KG1 (cell line): ENCODE measurements around the gene SRSF2.
"Not testable (repeated sequence)": the region's sequence is repeated elsewhere in the genome, so short reads cannot be mapped to it uniquely, and the experiment has no call there.

Source experiments
- DNase-seq: peaks from one replicate; lab custom pipeline; 2025; lab: John Stamatoyannopoulos, UW

SRSF2 gene

DNA sequence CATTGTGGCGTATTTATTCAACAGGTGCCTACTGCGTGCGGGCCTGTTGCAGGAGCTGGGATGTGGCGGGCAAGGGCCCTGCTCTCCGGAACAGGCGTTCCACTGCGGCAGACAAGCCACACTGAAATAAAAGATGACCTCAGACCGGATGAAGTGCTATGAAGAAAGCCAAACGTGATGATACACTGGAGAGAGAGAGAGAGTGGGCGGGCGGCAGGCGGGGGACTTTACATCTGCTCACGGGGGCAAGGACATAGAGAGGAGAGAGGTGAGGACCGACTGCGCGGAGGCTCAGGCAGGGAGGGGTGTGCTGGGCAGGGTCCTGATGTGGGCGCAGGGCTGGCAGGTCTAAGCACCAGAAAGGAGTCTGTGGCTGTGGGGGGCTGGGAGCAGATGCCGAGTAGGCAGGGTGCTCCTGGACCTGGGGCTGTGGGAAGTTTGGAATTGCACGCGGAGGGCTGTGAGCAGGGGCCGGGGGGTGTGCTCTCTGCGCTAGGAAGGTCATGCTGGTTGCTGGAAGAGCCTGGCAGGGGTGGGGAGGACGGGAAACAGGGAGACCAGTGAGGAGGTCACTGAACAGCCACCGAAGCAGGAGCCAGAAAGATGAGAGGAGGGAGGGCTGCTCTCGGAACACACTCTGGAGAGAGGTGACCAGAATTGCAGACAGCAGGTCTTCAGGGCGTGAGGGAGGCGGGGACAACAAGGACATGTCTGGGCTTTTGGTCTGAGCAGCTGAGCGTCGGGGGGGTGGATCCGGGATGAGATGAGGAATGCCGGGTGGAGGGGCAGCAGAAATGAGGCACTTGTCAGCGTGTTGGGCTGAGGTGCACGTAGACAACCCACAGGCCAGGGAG is 36.3 kb downstream of the SRSF2 start:
- DNase-seq, result no peak

DNA sequence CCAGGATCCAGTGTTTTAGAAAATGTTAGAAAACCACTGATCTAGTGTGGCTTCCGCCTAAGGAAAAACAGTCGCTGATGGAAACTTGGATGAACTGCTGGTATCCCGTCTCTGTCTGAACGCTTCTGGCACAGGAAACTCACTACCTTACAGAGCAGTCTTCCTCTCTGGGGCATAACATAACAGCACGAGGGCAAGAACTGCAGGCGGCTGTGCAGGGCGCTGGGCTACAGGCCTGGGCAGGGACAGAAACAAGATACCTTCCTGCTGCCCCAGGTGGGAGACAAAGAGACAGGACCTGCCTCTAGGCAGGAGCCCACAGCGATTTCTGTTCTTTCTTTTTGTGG is 36.9 kb downstream of the SRSF2 start:
- no peak for DNase-seq

DNA sequence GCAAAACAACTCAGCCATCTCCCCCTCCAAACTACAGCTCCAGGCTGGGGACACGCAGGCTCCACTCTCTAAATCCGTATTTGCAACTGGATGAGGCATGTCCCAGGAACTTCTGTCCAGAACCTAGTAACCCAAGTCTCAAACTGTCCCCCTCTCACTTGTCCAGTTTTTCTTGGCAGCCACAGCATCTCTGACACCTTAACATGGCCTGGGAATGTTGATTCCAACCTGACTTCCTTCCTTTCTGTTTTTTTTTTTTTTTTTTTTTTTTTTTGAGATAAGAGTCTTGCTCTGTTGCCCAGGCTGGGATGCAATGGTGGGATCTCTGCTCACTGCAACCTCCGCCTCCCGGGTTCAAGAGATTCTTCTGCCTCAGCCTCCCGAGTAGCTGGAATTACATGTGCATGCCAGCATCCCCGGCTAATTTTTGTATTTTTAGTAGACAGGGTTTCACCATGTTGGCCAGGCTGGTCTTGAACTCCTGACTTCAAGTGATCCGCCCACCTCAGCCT is 38.6 kb downstream of the SRSF2 start:
- not testable (repeated sequence) for DNase-seq

DNA sequence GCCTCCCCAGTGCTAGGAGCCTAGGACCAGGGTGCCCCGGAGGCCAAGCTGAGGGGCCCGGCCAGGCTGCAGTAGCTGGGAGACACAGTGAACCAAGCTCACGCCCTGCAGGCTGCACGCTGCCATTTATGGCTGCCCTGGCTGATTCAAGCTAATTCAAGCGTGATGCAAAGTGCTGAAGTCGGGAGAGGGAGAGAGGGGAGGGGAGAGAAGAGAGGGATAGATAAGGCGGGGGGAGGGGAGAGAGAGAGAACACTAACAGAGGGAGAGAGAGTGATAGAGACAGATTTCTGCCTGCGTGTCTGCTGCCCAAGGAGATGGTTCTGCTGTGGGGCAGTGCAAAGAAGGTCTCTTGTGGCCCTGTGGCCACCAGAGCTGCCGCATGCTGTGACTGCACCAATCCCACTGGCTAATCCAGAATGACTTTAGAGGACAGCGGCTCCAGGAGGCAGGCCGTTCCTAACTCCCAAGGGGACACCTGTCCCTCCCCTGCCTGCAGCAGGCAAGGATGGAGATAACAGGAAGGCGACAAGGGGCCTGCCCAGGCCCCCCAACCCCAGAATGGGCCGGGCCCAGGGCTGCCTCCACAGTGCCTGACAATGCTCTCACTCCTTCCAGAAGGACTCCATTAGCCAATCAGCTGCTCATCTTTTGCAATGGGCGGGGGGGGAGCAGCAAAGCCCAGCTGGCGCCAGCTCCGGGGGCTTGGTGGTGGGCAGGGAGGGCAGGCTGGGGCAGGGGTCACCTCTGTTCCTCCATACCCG is 39.2 kb downstream of the SRSF2 start:
- no peak for DNase-seq

DNA sequence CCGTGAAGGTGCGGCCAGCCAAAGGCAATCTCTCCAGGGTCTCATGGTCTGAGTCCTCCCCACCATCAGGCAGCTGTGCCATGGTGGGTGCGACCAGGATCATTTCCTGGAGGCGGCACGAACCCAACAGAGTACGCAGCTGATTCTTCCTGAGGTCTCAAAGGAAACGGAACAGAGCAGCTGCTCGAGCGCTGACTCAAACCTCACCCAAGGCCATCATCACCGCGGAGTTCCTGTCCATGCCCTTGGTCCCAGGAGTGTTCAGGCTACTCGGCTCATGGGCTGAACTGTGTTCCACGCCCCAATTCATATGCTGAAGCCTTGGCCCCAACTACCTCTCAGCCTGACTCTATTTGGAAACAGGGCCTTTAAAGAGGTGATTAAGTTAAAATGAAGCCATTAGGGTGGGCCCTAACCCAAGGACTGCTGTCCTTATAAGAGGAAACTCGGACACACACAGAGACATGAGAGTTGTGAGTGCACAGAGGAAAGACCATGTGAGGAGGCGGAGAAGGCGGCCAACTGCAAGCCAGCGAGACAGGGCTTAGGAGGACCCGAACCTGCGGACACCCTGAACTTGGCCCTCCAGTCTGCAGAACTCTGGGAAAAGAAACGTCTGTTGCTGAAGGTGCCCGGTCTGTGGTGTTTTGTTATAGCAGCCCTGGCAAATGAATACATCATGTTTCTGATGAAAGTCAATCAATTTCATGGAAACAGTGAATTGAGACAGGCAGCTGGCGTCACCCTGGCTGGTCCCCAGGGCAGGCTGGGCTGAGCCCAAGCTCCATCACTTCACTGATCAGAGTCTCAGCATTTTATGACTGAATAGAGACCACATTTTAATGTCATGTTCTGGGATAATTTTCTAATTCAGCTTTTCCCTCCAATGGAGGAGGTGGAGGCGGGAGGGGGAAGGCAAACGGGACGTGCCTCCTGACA is 40.1 kb downstream of the SRSF2 start:
- DNase-seq, result no peak

DNA sequence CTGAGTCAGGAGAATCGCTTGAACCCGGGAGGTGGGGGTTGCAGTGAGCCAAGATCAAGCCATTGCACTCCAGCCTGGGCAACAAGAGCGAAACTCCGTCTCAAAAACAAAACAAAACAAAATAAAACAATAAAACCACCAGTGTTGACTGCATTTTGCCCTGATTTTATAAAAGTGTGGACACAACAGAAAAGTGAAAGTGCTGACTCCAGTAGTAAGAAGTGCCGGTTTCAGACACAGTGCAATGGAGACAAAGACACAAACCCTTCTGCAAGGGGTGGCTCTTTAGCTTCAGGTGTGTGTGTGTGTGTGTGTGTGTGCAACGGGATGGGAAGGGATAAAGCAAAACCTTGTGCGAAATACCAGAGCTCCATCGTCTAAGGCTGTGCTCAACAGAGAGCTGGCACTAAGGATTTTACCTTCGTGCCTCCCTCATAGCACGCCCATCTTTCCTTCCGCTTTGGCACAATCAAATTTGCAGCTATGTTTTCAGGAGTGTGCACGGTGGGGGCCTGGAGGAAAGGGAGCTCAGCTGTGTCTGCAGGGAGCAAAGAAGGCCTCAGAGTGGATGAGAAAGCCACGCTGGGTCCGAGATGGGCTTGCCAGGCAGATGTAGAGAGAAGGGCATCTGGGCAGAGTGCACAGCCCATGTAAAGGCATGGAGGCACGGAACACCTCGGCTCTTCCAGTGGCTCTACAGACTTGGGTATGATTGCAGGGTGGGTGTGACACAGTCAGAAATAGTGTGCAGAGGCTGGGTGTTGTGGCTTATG is 41.9 kb downstream of the SRSF2 start:
- DNase-seq, result no peak

DNA sequence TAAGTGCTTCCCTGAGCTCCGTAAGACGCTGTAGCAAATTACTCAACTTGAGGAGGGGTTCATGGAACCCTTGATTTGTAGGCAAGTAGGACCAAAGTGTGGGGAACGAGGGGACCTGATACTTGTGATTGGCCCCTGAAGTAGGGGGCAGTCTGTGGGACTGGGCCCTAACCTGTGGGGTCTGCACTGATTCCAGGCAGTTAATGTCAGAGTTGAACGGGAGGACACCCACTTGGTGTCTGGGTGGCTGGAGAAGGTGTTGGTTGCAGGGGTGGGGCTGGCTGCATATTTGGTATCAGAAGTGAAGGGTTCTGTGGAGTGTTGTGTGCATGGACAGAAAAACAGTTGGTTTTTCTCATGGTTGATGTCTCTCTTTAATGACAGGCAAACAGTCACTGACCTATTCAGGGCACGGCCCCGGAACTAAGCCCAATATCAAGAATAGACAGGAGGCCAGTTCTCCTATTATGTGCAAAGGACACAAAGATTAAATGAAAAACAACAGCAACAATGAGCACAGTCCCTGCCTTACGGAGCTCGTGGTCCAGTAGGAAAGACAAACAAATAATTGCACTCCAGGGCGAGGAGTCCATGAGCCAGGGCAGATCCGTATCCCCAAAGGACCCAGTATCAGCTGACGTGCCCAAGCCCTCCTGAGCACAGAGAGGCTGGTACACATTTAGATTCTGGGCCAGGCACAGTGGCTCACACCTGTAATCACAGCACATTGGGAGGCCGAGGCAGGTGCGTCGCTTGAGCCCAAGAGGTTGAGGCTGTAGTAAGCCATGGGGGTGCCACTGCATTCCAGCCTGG is 45.5 kb downstream of the SRSF2 start:
- no peak for DNase-seq

DNA sequence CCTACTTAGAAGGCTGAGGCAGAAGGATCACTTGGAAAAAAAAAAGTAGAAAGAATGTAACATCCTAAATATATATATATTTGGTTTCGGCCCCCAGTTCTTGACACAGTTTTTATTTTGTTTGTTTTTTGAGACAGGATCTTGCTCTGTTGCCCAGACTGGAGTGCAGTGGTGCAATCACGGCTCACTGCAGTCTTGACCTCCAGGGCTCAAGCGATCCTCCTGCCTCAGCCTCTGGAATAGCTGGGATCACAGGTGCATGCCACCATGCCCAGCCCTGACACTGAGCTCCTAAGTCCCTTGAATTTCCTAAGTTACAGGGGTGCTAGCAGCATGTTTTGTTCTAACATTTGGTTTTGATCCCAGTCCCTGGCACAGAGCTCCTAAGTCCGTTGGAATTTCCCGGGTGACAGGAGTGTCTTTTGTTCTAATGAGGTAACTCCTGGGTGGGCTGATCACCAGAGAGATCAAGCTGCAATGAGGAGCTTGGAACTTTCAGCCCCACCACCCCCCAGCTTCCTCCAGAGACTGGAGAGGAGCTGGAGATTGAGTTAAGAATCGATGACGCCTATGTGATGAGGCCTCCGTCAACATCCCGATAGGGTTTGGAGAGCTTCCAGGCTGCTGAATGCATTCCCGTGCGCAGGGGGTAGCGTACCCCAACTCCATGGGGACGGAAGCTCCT is 46.4 kb downstream of the SRSF2 start:
- DNase-seq, result no peak

DNA sequence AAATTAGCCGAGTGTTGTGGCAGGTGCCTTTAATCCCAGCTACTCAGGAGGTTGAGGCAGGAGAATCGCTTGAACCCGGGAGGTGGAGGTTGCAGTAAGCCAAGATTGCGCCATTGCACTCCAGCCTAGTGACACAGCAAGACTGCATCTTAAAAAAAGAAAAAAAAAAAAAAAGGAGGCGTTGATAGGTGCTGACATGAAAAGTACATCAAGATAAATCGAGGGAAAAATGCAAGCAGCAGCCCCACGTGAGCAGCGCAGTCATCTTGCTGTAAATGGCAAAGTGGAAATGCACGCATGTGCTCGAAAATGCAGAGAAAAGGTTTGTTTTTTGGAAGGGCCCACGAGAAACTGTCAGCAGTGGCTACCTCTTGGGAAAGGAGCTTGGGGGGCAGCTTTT is 47.3 kb downstream of the SRSF2 start:
- no peak for DNase-seq

DNA sequence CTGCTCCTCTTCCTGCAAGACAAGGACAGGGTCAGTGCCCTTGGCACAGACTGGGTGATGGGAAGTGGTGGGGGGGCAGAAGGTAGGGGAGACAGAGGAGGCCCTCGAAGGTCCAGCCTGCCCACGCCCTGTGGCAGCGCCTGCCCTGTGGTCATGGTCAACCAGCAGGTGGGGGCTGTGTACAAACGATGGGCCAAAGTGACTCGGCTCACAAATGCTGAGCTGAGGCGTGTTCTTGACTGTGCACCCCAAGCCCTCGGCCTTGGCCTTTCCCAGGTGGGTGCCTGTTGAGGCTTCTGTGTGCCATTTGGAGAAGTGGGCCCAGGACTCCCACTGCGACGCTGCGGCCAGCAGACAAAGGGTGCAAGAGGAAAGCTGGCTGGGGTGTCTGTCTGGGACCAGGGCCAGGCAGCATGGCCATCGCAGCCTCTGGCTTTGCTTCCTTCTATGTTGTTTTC is 48.9 kb downstream of the SRSF2 start:
- DNase-seq, result no peak

DNA sequence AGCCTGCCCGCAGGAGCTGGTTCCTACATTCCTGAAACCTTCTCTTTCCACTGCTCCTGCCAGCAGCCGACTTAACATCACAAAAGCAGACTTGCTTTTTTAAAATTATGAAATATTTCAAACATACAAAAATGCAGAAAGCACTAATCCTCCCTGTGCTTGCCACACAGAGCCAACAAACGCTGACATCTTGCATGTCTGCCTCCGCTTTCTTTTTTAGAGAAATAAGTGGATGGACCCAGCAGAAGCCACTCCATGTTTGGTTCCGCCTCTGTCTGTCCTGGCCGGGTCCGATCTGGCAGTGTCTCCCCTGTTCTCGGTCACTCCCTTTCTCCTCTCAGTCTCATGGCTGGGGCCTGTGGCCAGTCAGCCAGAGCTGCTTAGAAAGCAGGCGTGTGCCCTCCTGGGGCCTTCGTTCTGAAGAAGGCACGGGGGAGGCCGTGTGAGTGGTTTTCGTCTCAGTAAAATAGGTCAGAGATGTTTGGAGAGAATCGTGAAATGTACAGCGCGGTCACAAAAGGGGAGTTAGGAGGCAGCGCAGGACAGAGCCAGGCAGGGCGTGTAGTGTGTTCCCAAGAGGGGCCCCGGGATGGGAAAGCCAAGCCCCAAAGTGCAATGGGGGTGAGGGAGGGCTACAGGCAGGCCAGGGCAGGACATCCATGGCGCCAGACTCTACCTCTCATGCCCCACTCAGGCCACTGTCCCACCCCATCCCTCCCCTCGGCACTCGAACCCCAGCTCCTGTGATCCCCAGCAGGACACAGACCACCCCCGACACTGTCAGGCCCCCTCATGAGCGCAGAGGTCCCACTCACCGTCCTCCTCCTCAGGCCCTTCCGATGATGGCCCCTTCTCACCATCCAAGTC is 49.6 kb downstream of the SRSF2 start:
- no peak for DNase-seq

DNA sequence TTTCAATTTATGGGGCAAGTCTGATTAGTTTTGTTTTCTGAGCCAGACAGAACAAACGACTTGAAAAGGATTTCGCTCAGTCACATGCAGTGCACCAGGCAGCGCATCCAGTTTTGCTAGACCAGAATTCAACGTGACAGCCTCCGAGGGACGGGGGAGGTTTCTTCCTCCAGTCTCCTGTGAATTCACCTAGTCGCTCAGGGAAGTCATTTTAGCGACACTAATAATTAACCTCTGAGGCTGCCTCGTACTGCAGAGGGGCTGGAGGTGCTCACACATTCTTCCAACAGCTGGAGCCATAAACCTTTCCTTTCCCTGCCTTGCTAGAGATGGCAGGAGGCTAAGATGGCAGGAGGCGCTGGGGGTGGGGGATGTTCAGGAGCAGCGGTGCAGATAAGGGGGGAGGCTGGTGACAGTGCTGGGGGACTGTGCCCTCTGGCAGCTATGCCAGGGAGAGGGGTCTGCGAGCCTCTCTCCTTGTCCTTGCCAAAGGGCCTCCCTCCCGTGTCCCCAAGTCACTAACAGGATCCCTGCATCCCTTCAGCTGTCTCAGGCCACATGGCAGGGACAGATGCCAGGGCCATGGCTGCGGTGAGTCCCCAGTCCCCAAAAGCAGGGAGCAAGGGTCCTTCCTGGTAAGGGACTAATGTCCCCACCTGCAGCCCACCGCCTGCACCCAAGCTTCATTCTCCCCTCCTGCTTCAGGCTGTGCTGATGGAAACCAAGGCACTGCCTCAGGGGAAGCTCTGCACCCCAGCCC is 50.4 kb downstream of the SRSF2 start:
- DNase-seq, result no peak

DNA sequence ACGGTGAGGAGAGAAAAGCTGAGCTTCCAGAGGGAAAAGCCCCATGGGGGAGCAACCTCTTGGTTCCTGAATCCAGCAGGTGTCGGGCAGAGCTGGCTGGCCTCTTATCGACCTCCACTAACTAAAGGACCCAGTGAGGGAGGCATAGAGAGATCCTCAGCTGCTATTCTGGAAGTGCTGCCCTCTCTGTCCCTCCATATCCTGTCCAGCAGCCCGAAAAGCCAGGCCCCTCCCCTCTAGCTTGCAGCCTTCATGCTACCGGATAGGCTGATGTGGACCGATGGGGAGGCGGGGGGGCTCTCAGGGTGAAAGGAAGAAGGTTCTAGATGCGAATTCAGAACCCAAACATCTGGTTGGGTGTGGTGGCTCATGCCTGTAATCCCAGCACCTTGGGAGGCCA is 51.3 kb downstream of the SRSF2 start:
- no peak for DNase-seq

DNA sequence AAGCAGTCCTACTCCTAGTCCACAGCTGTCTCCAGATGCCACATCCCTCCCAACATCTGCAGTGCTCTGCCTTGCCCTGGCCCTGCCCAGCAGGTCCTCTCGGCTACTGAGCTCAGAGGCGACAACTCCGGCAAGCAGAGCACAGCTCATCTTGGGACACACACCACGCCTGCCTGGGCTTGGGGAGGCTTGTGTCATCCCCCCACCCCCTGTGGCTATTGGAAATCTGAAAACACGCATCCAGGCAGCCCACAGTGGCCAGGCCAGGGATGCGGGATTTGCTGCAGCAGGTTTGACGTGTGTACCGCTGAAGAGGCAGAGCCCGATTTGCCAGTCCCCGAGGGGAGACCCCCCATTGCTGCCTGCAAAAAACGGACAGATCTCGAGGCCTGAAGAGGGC is 51.8 kb downstream of the SRSF2 start:
- DNase-seq, result no peak

DNA sequence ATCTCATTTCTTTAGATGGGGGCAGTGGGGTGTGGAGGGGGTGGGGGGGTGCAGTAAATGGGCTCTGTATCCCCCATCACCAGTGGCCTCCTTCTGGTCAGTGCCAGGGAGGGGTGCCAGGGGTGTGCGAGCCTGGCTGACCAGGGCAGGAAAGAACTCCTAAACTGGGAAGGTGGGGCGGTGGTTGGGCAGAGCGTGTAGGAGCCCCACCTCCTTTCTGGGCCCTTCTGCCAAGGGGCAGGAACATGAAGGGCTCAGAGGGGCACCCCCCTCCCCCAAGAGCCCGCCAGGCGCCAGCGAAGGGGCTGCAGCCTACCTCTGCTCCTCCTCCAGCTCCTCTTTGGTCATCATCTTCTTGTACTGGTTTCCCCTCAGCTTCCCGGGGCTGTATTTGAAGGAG is 52.4 kb downstream of the SRSF2 start:
- no peak for DNase-seq
